ENCODE results near the gene P2RX3.

The P2RX3 gene

DNA sequence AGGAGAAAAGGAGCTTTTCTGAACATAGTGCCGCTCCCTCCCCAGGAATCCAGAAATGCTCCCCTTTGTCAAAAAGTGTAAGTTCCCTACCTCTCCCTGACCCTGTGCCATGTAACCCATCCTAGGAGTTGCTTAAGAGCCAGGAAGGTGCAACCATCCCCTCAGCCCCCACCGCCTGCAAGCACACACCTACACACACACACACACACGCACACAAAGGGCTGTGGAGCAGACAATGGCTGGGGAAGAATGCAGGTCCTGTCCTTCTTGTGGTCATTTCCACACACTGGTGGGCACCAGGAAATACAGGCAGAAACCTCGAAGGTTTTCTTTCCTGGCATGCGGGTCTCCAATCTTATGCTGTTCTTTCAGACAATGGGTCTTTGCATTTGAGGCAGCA is 1.2 kb downstream of the P2RX3 start:
- H3K9ac ChIP-seq (ENCODE audit: low read length), result no peak overlapping the region
- no peaks in the 10 kb centered on the region for H3F3A ChIP-seq (ENCODE audit: insufficient read depth, low read length)
- no peaks in the 10 kb centered on the region for H3K27me3 ChIP-seq (ENCODE audit: insufficient read depth, low read length)
- no peak overlapping the region for H3K27ac ChIP-seq (ENCODE audit: low read depth, low read length, poor library complexity, severe bottlenecking)
- no peaks in the 10 kb centered on the region for H3K9me3 ChIP-seq (ENCODE audit: low read length)
- H3K36me3 ChIP-seq (ENCODE audit: insufficient read depth, low read length), result peaks cover 6% of the 10 kb centered on the region; the same call in 1 of the 2 replicates
- H3K4me3 ChIP-seq (ENCODE audit: low read depth, low read length, poor library complexity, severe bottlenecking), result no peak overlapping the region
- no peak overlapping the region for H3K4me2 ChIP-seq (ENCODE audit: low read length)
- peaks cover 14% of the 10 kb centered on the region for H3K4me1 ChIP-seq (ENCODE audit: insufficient read depth, low read length, severe bottlenecking)
- H2AFZ ChIP-seq (ENCODE audit: low read length), result no peak overlapping the region
- peaks cover 12% of the 10 kb centered on the region for H3K79me2 ChIP-seq (ENCODE audit: insufficient read depth, low read length)
- TF ChIP-seq, protein P1, sequence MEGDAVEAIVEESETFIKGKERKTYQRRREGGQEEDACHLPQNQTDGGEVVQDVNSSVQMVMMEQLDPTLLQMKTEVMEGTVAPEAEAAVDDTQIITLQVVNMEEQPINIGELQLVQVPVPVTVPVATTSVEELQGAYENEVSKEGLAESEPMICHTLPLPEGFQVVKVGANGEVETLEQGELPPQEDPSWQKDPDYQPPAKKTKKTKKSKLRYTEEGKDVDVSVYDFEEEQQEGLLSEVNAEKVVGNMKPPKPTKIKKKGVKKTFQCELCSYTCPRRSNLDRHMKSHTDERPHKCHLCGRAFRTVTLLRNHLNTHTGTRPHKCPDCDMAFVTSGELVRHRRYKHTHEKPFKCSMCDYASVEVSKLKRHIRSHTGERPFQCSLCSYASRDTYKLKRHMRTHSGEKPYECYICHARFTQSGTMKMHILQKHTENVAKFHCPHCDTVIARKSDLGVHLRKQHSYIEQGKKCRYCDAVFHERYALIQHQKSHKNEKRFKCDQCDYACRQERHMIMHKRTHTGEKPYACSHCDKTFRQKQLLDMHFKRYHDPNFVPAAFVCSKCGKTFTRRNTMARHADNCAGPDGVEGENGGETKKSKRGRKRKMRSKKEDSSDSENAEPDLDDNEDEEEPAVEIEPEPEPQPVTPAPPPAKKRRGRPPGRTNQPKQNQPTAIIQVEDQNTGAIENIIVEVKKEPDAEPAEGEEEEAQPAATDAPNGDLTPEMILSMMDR (IDR thresholded peaks at IDR 0.05; ENCODE audit: low read length), result no peak
- TF ChIP-seq EZH2 (IDR thresholded peaks at IDR 0.05; ENCODE audit: borderline replicate concordance, low read length), result no peak
- no peaks in the 10 kb centered on the region for H4K20me1 ChIP-seq (ENCODE audit: insufficient read depth, low read length)
- no peaks in the 10 kb centered on the region for H3K9me2 ChIP-seq (ENCODE audit: low read depth, low read length)

DNA sequence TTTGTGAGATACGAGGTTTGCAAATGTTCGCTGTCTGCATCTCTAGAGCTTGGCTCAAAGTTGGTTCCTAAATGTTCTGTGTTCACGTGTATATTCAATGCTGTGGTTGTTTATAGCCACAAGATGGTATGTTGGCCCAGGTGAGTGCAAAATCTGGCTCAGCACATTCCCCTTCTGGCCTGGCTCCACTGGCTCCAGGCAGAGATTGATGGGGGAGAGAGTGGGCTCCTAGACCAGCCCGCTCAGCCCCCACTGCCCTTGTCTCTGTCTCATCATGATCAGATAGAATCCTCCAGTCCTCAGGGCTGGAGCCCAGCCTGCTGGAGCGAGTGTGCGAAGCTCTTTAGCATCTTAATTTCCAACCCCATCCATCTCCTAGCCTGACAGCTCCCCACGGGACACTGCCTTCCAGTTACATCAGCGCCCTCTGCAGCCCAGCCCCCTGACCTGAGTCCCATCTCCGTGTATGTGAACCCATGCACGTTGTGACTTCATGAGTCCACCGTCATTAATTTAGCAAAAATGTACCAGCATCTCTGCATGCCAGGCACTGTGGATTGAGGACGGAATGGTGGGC is 2.0 kb downstream of the P2RX3 start:
- Histone ChIP-seq H3K4me3 (ENCODE audit: low read depth, low read length, poor library complexity, severe bottlenecking) (no peak overlapping the region), H3K4me2 (ENCODE audit: low read length) (no peak overlapping the region), H2AFZ (ENCODE audit: low read length) (no peak overlapping the region), H3K79me2 (ENCODE audit: insufficient read depth, low read length) (peaks cover 4% of the 10 kb centered on the region), H3K9me2 (ENCODE audit: low read depth, low read length) (no peaks in the 10 kb centered on the region), H3K4me1 (ENCODE audit: insufficient read depth, low read length, severe bottlenecking) (peaks cover 8% of the 10 kb centered on the region), H3K27me3 (ENCODE audit: insufficient read depth, low read length) (no peaks in the 10 kb centered on the region), H3K9ac (ENCODE audit: low read length) (no peak overlapping the region), H4K20me1 (ENCODE audit: insufficient read depth, low read length) (no peaks in the 10 kb centered on the region), H3K36me3 (ENCODE audit: insufficient read depth, low read length) (0 out of 2 replicates have a peak, but pooled peaks cover under 1% of the 10 kb centered on the region), H3K27ac (ENCODE audit: low read depth, low read length, poor library complexity, severe bottlenecking) (no peak overlapping the region), H3F3A (ENCODE audit: insufficient read depth, low read length) (no peaks in the 10 kb centered on the region), H3K9me3 (ENCODE audit: low read length) (no peaks in the 10 kb centered on the region)
- TF ChIP-seq, protein P1 (IDR thresholded peaks at IDR 0.05; ENCODE audit: low read length), result peak; percentile 48
- no peak for TF ChIP-seq EZH2 (IDR thresholded peaks at IDR 0.05; ENCODE audit: borderline replicate concordance, low read length)

DNA sequence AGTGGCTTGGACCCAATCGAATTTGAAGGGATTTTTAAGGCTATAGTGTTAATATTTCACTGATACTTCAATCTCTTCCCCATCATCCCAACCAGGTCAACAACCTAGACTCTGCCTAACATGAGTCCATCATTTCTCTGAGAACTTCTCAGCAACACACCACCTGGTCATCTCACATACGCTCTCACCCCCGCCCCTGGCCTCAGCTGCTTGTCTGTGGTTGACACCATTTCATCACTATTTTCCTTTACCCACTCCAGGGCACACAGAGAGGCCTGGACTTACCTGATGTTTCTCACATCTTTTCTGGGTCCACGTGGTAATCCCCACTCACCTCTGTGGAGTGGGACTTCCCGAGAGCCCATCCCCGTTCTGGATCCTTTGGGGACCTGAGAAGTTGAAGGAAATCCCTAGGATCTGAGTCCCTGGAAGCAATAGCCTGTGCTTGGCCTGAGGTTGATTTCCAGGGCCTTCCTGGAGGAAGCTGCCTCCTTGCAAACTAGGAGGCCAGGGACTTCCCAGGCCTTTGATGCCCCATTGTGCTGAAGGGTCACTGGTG is 3.2 kb downstream of the P2RX3 start:
- Histone ChIP-seq H3K79me2 (ENCODE audit: insufficient read depth, low read length) (no peaks in the 10 kb centered on the region), H3K4me1 (ENCODE audit: insufficient read depth, low read length, severe bottlenecking) (peaks cover 3% of the 10 kb centered on the region), H3F3A (ENCODE audit: insufficient read depth, low read length) (no peaks in the 10 kb centered on the region), H3K36me3 (ENCODE audit: insufficient read depth, low read length) (no peaks in the 10 kb centered on the region), H3K9ac (ENCODE audit: low read length) (no peak overlapping the region), H3K9me3 (ENCODE audit: low read length) (no peaks in the 10 kb centered on the region), H3K27ac (ENCODE audit: low read depth, low read length, poor library complexity, severe bottlenecking) (no peak overlapping the region), H3K4me2 (ENCODE audit: low read length) (no peak overlapping the region), H3K4me3 (ENCODE audit: low read depth, low read length, poor library complexity, severe bottlenecking) (no peak overlapping the region), H3K27me3 (ENCODE audit: insufficient read depth, low read length) (no peaks in the 10 kb centered on the region), H3K9me2 (ENCODE audit: low read depth, low read length) (no peaks in the 10 kb centered on the region), H2AFZ (ENCODE audit: low read length) (no peak overlapping the region), H4K20me1 (ENCODE audit: insufficient read depth, low read length) (no peaks in the 10 kb centered on the region)
- no peak for TF ChIP-seq EZH2 (IDR thresholded peaks at IDR 0.05; ENCODE audit: borderline replicate concordance, low read length)
- TF ChIP-seq, protein P1 (IDR thresholded peaks at IDR 0.05; ENCODE audit: low read length), result no peak
